Muscle layer of duodenum (tissue), 2 donors: ENCODE data around the gene SAYSD1.

Source experiments
- H3K27ac ChIP-seq: one replicate; pipeline ENCODE4 v1.7.0; 2013; ENCODE audit warnings: mild to moderate bottlenecking, low read length
- H3K27me3 ChIP-seq: one replicate; pipeline ENCODE4 v1.7.0; 2013; ENCODE audit warnings: low read depth, mild to moderate bottlenecking, control low read depth, low read length
- H3K36me3 ChIP-seq, 2 donors: one replicate each; pipeline ENCODE4 v1.7.0; 2013; ENCODE audit warnings: low read length in 2 of 2, control low read depth in 1 of 2, mild to moderate bottlenecking in 1 of 2; ENCODE audit not compliant: insufficient read depth in 2 of 2, control insufficient read depth in 1 of 2
- H3K4me1 ChIP-seq, 2 donors: one replicate each; pipeline ENCODE4 v1.7.0; 2013; ENCODE audit warnings: low read length in 2 of 2, mild to moderate bottlenecking in 2 of 2, control low read depth in 1 of 2, moderate library complexity in 1 of 2; ENCODE audit not compliant: insufficient read depth in 2 of 2, control insufficient read depth in 1 of 2
- H3K4me3 ChIP-seq, 2 donors: one replicate each; pipeline ENCODE4 v1.7.0; 2013; ENCODE audit warnings: low read length in 2 of 2, low read depth in 1 of 2, mild to moderate bottlenecking in 1 of 2
- H3K9me3 ChIP-seq, 2 donors: one replicate each; pipeline ENCODE4 v1.7.0; 2013; ENCODE audit warnings: low read length in 2 of 2, control low read depth in 1 of 2, mild to moderate bottlenecking in 1 of 2; ENCODE audit not compliant: control insufficient read depth in 1 of 2
- donor health status: healthy.

Gene SAYSD1

GRCh38 chr6:39054577-39055142 lies 60.3 kb downstream of the SAYSD1 start:
- Histone ChIP-seq H3K4me3 (no peak overlapping the region), H3K4me1 (no peaks in the 10 kb centered on the region), H3K36me3 (no peaks in the 10 kb centered on the region), H3K27ac (no peak overlapping the region), H3K9me3 (no peaks in the 10 kb centered on the region), H3K27me3 (peaks cover 2% of the 10 kb centered on the region)
